GM19372 (cell line): ENCODE data around the gene E2F3.

Source experiments
- ATAC-seq: cut with Tn5 transposase; IDR thresholded peaks from one replicate; pipeline ENCODE4 v1.9.1; 2021; ENCODE audit warnings: mild to moderate bottlenecking, low read depth, moderate library complexity; ENCODE audit not compliant: unreplicated experiment

The E2F3 gene

GRCh38 chr6:20426177-20427082, 24.8 kb downstream of the E2F3 start:
- no peak for ATAC-seq

- ATAC-seq = peak; percentile 58
Measured at GRCh38 chr6:20427856-20428255, 26.2 kb downstream of the E2F3 start.

GRCh38 chr6:20432692-20433091, 31.0 kb downstream of the E2F3 start:
- no peak for ATAC-seq

GRCh38 chr6:20433321-20433720, 31.6 kb downstream of the E2F3 start:
- no peak for ATAC-seq

- no peak for ATAC-seq
Measured at GRCh38 chr6:20433929-20434328, 32.2 kb downstream of the E2F3 start.

- no peak for ATAC-seq
Measured at GRCh38 chr6:20434766-20435165, 33.1 kb downstream of the E2F3 start.

- ATAC-seq = no peak
Measured at GRCh38 chr6:20436719-20437118, 35.0 kb downstream of the E2F3 start.

- no peak for ATAC-seq
Measured at GRCh38 chr6:20437639-20438038, 36.0 kb downstream of the E2F3 start.

- no peak for ATAC-seq
Measured at GRCh38 chr6:20438462-20439070, 36.9 kb downstream of the E2F3 start.

GRCh38 chr6:20439558-20439957, 37.9 kb downstream of the E2F3 start:
- no peak for ATAC-seq

- no peak for ATAC-seq
Measured at GRCh38 chr6:20440296-20440695, 38.6 kb downstream of the E2F3 start.

- no peak for ATAC-seq
Measured at GRCh38 chr6:20441236-20441635, 39.6 kb downstream of the E2F3 start.

- no peak for ATAC-seq
Measured at GRCh38 chr6:20441921-20442320, 40.2 kb downstream of the E2F3 start.

- ATAC-seq = no peak
Measured at GRCh38 chr6:20444786-20445271, 43.1 kb downstream of the E2F3 start.

- no peak for ATAC-seq
Measured at GRCh38 chr6:20447157-20447556, 45.5 kb downstream of the E2F3 start.

- ATAC-seq = no peak
Measured at GRCh38 chr6:20447581-20448132, 46.0 kb downstream of the E2F3 start.

- ATAC-seq = no peak
Measured at GRCh38 chr6:20448828-20449227, 47.1 kb downstream of the E2F3 start.

GRCh38 chr6:20454204-20454824, 52.6 kb downstream of the E2F3 start:
- ATAC-seq = no peak

- no peak for ATAC-seq
Measured at GRCh38 chr6:20455251-20455940, 53.7 kb downstream of the E2F3 start.
